ENCODE measurements around the gene UNC119.
"Not testable (repeated sequence)": the region's sequence is repeated elsewhere in the genome, so short reads cannot be mapped to it uniquely, and the experiment has no call there.

The UNC119 gene

DNA sequence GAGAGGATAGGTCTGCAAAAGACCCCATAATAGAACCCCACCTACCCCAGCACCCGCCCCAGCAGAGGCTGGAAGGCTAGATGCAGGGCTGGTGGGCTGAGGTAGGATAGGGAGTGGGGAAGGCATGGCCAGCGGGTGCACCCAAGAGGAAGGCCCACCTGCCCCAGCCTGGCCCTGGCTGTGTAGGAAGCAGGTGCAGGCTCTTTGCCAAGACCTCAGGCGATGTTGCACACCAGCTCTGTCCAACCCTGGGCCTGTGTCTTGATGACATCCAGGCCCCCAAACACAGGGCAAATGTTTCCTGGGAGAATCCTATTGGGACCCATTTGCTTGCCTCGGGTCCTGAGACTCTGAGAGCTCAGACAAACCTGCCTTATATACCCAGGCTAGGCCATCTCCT is 12.2 kb downstream of the UNC119 start:
- DNase-seq, result no peak

- no peak for DNase-seq
Observed at GRCh38 chr17:28538296-28538895, 14.0 kb downstream of the UNC119 start.

DNA sequence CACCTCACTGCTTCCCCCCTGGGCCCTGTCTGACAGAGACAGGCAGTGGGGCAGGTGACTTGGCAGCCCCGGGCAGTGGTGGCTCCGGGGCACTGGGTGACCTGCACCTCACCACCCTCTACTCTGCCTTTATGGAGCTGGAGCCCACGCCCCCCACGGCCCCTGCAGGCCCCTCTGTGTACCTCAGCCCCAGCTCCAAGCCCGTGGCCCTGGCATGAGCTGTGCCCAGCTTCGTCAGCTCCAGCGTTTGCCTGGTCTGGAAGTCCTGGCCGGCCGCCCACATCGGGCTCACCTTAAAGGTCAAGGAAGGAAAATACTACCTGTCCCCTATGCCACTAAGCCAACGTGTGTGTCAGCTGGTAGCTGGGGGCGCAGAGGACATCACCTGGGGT is 15.2 kb downstream of the UNC119 start:
- DNase-seq, result no peak

DNA sequence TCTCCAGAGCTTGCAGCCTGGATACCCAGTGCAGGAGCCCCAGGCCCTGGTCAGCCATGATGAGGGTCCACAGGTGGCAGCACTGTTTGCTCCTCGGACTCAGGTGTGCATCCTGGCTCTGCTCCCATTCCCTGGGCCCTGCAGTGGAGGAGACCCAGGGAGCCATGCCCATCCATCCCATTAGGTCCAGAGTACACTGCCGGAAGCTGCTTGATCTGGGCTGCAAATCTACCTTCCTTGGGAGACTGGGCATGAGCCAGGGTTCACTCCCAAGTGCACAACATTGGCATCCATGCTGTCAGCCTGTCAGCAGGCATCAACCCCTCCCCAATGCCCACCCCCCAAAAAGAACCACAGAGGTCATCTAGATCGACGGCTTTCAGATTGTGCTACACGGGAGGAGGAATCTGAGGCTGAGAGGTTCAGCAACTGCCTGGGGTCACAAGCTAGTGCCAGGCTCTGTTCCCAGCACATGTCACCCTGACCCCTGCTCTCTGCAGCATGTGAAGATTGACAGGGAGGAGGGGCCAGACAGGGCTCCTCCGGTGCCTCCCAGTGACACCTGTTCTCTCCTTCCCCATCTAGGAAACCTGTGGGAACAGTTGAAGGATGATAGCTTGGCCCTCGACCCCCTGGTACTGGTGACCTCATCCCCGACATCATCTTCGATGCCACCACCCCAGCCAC is 15.7 kb downstream of the UNC119 start:
- DNase-seq, result no peak

- no peak for DNase-seq
Observed at GRCh38 chr17:28534740-28535375, 17.6 kb downstream of the UNC119 start.

GRCh38 chr17:28533091-28533807 is 19.2 kb downstream of the UNC119 start:
- no peak for DNase-seq

GRCh38 chr17:28532050-28532960 is 20.1 kb downstream of the UNC119 start:
- DNase-seq, result no peak

DNA sequence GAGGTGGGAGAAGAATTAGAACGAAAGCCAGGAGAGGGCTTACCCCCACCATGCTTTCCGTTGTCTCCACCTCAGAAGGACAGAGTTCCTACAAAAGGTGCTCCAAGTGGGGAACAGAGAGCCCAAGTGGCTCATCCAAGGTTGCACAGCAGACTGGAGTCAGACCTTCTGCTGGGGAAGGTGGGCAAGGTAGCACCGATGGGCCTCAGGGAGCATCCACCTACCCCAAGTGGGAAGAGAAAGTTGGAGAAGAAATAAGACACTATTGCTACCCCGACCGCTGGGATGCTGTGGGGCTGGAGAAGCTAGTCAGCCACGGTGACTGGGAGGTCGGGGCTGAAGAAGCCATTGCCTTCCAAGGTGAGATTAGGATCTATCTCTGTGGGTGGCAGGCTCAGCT is 21.5 kb downstream of the UNC119 start:
- no peak for DNase-seq

- no peak for DNase-seq
Observed at GRCh38 chr17:28530250-28530649, 22.2 kb downstream of the UNC119 start.

DNA sequence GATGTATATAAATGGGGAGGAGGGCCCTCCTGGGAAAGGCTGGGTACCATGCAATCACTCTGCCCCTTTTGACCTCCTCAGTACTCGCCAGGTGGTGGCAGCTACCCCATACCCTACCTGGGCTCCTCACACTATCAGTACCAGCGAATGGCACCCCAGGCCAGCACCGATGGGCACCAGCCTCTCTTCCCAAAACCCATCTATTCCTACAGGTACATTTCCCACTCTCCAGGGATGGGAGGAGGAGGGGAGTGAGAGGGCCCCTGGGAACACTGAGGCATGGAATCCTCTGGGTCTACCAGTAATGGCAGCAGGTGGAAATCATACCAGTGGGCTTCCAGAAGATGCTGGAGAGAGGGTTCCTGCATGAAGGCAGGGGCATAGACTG is 23.4 kb downstream of the UNC119 start:
- DNase-seq, result no peak

DNA sequence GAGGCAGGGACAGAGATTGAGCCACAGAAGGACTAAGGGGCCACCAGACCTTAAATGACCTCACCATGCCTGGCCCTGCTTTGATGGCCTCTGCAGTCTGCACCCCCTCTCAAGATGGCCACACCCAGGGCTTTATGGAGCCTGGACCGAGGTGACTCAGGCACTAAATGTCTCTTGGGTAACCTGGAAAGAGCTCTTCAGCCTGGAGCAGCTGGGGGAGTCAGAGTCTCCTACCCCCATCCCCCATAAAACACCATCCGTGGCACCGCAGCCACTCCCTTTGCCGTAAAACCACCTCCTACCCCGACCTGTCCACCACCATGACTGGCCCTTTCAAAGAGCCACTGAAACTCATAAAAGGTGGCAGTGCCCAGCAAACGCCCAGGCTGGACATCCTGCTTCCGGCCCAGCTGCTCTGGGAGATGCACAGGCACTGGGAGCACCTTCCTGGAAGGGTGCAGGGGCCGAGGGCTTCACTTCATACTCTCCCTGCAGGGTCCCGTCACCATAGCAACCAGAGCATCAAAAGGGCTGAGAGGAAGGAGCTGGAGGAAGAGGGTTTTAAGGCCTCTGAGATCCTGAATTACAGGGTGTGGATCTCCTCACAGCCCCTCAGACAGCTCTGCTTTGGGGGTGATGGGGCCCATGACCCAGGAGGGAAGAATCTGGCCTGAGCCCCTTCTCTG is 24.0 kb downstream of the UNC119 start:
- no peak for DNase-seq

DNA sequence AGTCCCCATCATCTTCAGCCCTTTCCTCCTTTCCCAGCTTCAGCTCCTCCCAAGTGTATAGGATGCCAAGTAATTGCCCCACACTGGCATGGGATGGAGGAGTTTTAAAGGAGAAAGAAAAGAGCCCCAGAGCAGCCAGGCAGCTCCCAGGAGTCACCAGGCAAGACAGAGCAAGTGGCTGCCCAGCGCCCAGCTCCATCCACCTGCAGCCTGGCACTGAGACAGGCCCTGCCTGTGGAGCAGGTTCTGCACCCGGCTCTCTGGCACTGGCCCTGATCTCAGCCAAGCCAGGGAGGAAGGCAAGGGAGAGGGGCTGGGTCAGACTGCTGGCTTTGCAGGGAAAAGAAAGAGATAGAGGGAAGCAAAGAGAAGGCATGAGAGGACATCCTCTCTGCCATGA is 24.6 kb downstream of the UNC119 start:
- no peak for DNase-seq

DNA sequence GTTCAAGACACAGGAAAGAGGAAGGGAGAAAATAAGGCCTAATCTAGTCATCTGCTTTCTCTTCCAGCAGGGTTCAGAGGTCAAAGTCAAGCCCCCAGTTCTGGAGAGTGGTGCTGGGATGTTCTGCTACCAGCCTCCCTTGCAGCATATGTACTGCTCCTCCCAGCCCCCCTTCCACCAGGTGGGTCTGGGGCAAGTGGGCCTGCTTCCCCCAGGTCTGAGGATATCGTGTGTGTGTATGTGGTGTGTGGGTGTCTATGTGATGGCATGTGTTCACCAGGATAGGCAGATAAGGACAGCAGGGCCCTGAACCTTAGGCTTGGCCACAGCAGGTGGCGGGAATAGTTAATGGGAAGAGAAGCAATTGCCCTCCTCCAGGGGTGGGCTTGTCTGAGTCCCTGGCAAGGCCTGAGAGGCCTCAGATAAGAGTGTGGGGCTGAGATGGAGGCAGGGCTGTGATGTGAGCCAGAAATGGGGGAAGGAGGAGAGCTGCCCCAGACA is 25.2 kb downstream of the UNC119 start:
- no peak for DNase-seq

- DNase-seq, result no peak
Observed at GRCh38 chr17:28526381-28526780, 26.0 kb downstream of the UNC119 start.

GRCh38 chr17:28524476-28525424 is 27.7 kb downstream of the UNC119 start:
- DNase-seq, result no peak

- no peak for DNase-seq
Observed at GRCh38 chr17:28523876-28524275, 28.5 kb downstream of the UNC119 start.

- no peak for DNase-seq
Observed at GRCh38 chr17:28523186-28523585, 29.2 kb downstream of the UNC119 start.

DNA sequence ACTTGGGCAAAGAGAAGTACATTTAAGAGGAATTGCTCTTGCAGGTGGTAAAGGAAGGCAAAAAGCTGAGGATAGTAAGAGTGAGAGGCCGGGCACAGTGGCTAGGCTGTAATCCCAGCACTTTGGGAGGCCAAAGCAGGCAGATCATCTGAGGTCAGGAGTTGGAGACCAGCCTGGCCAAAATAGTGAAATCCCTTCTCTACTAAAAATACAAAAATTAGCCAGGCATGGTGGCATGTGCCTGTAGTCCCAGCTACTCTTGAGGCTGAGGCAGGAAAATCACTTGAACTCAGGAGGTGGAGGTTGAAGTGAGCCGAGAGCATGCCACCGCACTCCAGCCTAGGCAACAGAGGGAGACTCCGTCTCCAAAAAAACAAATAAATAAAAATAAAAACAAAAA is 30.1 kb downstream of the UNC119 start:
- not testable (repeated sequence) for DNase-seq

- no peak for DNase-seq
Observed at GRCh38 chr17:28521311-28522085, 30.9 kb downstream of the UNC119 start.

DNA sequence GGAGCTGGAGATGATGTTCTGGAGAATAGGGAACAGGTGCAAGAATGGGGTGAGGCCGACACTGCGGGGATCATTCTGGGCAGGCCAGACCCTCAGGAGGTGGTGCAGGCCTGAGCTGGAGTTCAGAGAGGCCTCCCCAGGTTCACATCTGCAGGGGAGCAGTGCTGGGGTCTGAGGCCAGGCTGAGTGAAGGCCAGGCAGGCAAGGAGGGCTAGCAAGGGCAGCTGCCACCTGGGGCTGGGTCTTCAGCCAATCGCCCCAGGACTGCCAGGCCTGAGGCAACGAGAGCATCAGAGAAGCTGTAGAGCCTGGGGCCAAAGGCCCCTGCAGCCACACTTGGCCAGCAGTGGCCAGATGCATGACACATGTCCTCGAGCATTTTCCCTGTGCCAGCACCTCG is 31.7 kb downstream of the UNC119 start:
- DNase-seq, result no peak

Measured in midbrain (tissue), 1 donor.